SK-N-SH (cell line): ENCODE data around the gene SH3BP1. TPM values are rescaled to one million over a fixed set of nuclear protein-coding genes. Genes with fewer than 3 reads are reported as not detected.

Experiments
- CTCF ChIA-PET: fragments of 300-600, 350-600 bp; formaldehyde crosslinking; extraction: SDS; loops from one replicate; lab custom pipeline; 2021; lab: Yijun Ruan, JAX
- POLR2A ChIA-PET: fragments of 350-600 bp; sonication (Branson Sonifier 250); formaldehyde crosslinking; extraction: SDS; loops from one replicate; lab custom pipeline; 2020; ENCODE audit warnings: antibody characterized with exemption, inconsistent platforms; lab: Yijun Ruan, JAX
- DNase-seq: peaks from one replicate; pipeline ENCODE4 v3.0.0; 2012
- H2AFZ ChIP-seq: fragments of 200-600 bp; sonication (generic); 2 replicates; pipeline ENCODE4 v1.8.1; 2016; ENCODE audit warnings: antibody characterized with exemption, mild to moderate bottlenecking, low read depth
- H3F3A ChIP-seq: fragments of 200-600 bp; sonication (generic); replicated peaks from 2 replicates; pipeline ENCODE3; 2016; ENCODE audit warnings: antibody characterized with exemption, mild to moderate bottlenecking; ENCODE audit not compliant: insufficient read depth
- H3K27ac ChIP-seq, 2 experiments: fragments of 200-500 bp in 1 of 2; fragments of 200-600 bp in 1 of 2; sonication (Bioruptor generic) in 1 of 2; sonication (generic), shearing (Covaris generic) in 1 of 2; 2 replicates each; pipeline versions ENCODE4 v1.5.1 to v1.6.1; 2014 to 2016; ENCODE audit warnings: low read depth in 2 of 2, inconsistent platforms in 1 of 2, low read length in 1 of 2, mild to moderate bottlenecking in 1 of 2, mixed read lengths in 1 of 2
- H3K27me3 ChIP-seq: fragments of 200-600 bp; sonication (generic), shearing (Covaris generic); 2 replicates; pipeline ENCODE4 v1.6.1; 2016; ENCODE audit warnings: mixed run types; ENCODE audit not compliant: insufficient read depth
- H3K36me3 ChIP-seq, 2 experiments: fragments of 200-500 bp in 1 of 2; fragments of 200-600 bp in 1 of 2; sonication (Bioruptor generic) in 1 of 2; sonication (generic) in 1 of 2; replicated peaks in 1 of 2; 2 replicates each; pipeline versions ENCODE3 to v1.5.1; 2014 to 2016; ENCODE audit warnings: low read length in 1 of 2, mild to moderate bottlenecking in 1 of 2; ENCODE audit not compliant: insufficient read depth in 2 of 2, control insufficient read depth in 1 of 2
- H3K4me1 ChIP-seq, 2 experiments: fragments of 200-500 bp in 1 of 2; fragments of 200-600 bp in 1 of 2; sonication (Bioruptor generic) in 1 of 2; sonication (generic), shearing (Covaris generic) in 1 of 2; 2 replicates each; pipeline versions ENCODE4 v1.5.1 to v1.6.1; 2014 to 2016; ENCODE audit warnings: low read depth in 1 of 2, low read length in 1 of 2, mixed run types in 1 of 2; ENCODE audit not compliant: insufficient read depth in 2 of 2, control insufficient read depth in 1 of 2
- H3K4me2 ChIP-seq: fragments of 200-600 bp; sonication (generic), shearing (Covaris generic); 2 replicates; pipeline ENCODE4 v1.6.1; 2017; ENCODE audit warnings: mixed run types
- H3K4me3 ChIP-seq, 2 experiments: fragments of 200-500 bp in 1 of 2; fragments of 200-600 bp in 1 of 2; sonication (Bioruptor generic) in 1 of 2; sonication (generic), shearing (Covaris generic) in 1 of 2; 2 replicates each; pipeline versions ENCODE4 v1.5.1 to v1.8.1; 2014 to 2016; ENCODE audit warnings: low read depth in 2 of 2, inconsistent platforms in 1 of 2, low read length in 1 of 2, mild to moderate bottlenecking in 1 of 2, mixed read lengths in 1 of 2, moderate library complexity in 1 of 2
- H3K79me2 ChIP-seq: fragments of 200-600 bp; sonication (generic); 2 replicates; pipeline ENCODE4 v1.8.1; 2017; ENCODE audit warnings: mild to moderate bottlenecking; ENCODE audit not compliant: insufficient read depth
- H3K9ac ChIP-seq: fragments of 200-600 bp; sonication (generic); 2 replicates; pipeline ENCODE4 v1.6.1; 2017; ENCODE audit warnings: mixed run types
- H3K9me2 ChIP-seq: fragments of 200-600 bp; sonication (generic); 2 replicates; pipeline ENCODE4 v1.6.1; 2017; ENCODE audit warnings: mixed run types
- H3K9me3 ChIP-seq: fragments of 200-600 bp; sonication (generic); 2 replicates; pipeline ENCODE4 v1.6.1; 2017; ENCODE audit warnings: mixed run types, mild to moderate bottlenecking, moderate library complexity
- H4K20me1 ChIP-seq: fragments of 200-600 bp; sonication (generic); 2 replicates; pipeline ENCODE4 v1.6.1; 2017; ENCODE audit warnings: mild to moderate bottlenecking, mixed run types; ENCODE audit not compliant: insufficient read depth
- CHD2 ChIP-seq: fragments of 150-350 bp; IDR thresholded peaks from 2 replicates; pipeline ENCODE4 v1.6.1; 2018; ENCODE audit warnings: low read length; ENCODE audit not compliant: partially characterized antibody
- EP300 ChIP-seq, 2 experiments: IDR thresholded peaks; 2 replicates each; pipeline versions ENCODE4 v1.4.0 to v1.6.1; 2012; ENCODE audit warnings: borderline replicate concordance in 1 of 2, low read depth in 1 of 2, low read length in 1 of 2
- EZH2phosphoT487 ChIP-seq: fragments of 200-600 bp; sonication (generic); IDR thresholded peaks from 2 replicates; pipeline ENCODE4 v1.6.1; 2017; ENCODE audit warnings: low read depth, mixed run types, mild to moderate bottlenecking, antibody characterized with exemption, moderate library complexity, borderline replicate concordance
- FOSL2 ChIP-seq: IDR thresholded peaks from 2 replicates; pipeline ENCODE4 v1.4.0; 2012; ENCODE audit warnings: low read depth, mild to moderate bottlenecking, moderate library complexity, borderline replicate concordance
- FOXJ3 ChIP-seq: sonication (generic); formaldehyde crosslinking; IDR thresholded peaks from 2 replicates; pipeline ENCODE4 v1.5.1; 2020; ENCODE audit warnings: mild to moderate bottlenecking, missing genetic modification reagents
- FOXM1 ChIP-seq: IDR thresholded peaks from 2 replicates; pipeline ENCODE4 v1.4.0; 2012; ENCODE audit warnings: low read depth, mild to moderate bottlenecking
- GABPA ChIP-seq: IDR thresholded peaks from 2 replicates; pipeline ENCODE4 v1.4.0; 2012; ENCODE audit warnings: low read depth, mild to moderate bottlenecking
- GATA2 ChIP-seq: sonication (generic); formaldehyde crosslinking; IDR thresholded peaks from 2 replicates; pipeline ENCODE4 v1.5.0; 2020; ENCODE audit warnings: mild to moderate bottlenecking, missing genetic modification reagents
- JUND ChIP-seq: IDR thresholded peaks from 2 replicates; pipeline ENCODE4 v1.4.0; 2012
- MAX ChIP-seq: IDR thresholded peaks from 2 replicates; pipeline ENCODE4 v1.4.0; 2012; ENCODE audit warnings: low read depth
- MEF2A ChIP-seq: IDR thresholded peaks from 2 replicates; pipeline ENCODE4 v1.4.0; 2012; ENCODE audit warnings: low read depth, borderline replicate concordance
- MXI1 ChIP-seq: IDR thresholded peaks from 2 replicates; pipeline ENCODE4 v1.6.1; 2012; ENCODE audit warnings: mild to moderate bottlenecking, low read depth, low read length, improper control_type of control experiment
- NFIC ChIP-seq: IDR thresholded peaks from 2 replicates; pipeline ENCODE4 v1.4.0; 2012; ENCODE audit warnings: borderline replicate concordance
- PBX3 ChIP-seq: IDR thresholded peaks from 2 replicates; pipeline ENCODE4; 2012
- POLR2AphosphoS5 ChIP-seq: IDR thresholded peaks from 2 replicates; pipeline ENCODE4 v1.6.1; 2012; ENCODE audit warnings: low read depth, low read length
- RCOR1 ChIP-seq: fragments of 150-350 bp; IDR thresholded peaks from 2 replicates; pipeline ENCODE4 v1.6.1; 2017; ENCODE audit warnings: antibody characterized with exemption, low read length
- REST ChIP-seq: IDR thresholded peaks from 2 replicates; pipeline ENCODE4 v1.6.1; 2012; ENCODE audit warnings: mild to moderate bottlenecking, low read depth, low read length, moderate library complexity
- RFX5 ChIP-seq: IDR thresholded peaks from 2 replicates; pipeline ENCODE4 v1.6.1; 2012; ENCODE audit warnings: mild to moderate bottlenecking, improper control_type of control experiment, low read length
- RXRA ChIP-seq: IDR thresholded peaks from 2 replicates; pipeline ENCODE4 v1.4.0; 2012; ENCODE audit warnings: low read depth, mild to moderate bottlenecking, borderline replicate concordance
- SIN3A ChIP-seq: IDR thresholded peaks from 2 replicates; pipeline ENCODE4 v1.6.1; 2012; ENCODE audit warnings: low read depth, mild to moderate bottlenecking, low read length, moderate library complexity, borderline replicate concordance
- SMC3 ChIP-seq: IDR thresholded peaks from 2 replicates; pipeline ENCODE4 v1.6.1; 2012; ENCODE audit warnings: low read depth, low read length, improper control_type of control experiment
- TAF1 ChIP-seq: IDR thresholded peaks from 2 replicates; pipeline ENCODE4 v1.6.1; 2012; ENCODE audit warnings: low read depth, mild to moderate bottlenecking, low read length, moderate library complexity, borderline replicate concordance
- TCF12 ChIP-seq: IDR thresholded peaks from 2 replicates; pipeline ENCODE4 v1.4.0; 2012
- TEAD4 ChIP-seq: IDR thresholded peaks from 2 replicates; pipeline ENCODE4 v1.4.0; 2012; ENCODE audit warnings: mild to moderate bottlenecking, borderline replicate concordance; ENCODE audit not compliant: insufficient read depth
- USF1 ChIP-seq: IDR thresholded peaks from 2 replicates; pipeline ENCODE4 v1.4.0; 2012; ENCODE audit warnings: low read depth, borderline replicate concordance
- USF2 ChIP-seq: fragments of 150-350 bp; IDR thresholded peaks from 2 replicates; pipeline ENCODE4 v1.6.1; 2017; ENCODE audit warnings: antibody characterized with exemption, low read length, low read depth, borderline replicate concordance
- YY1 ChIP-seq: IDR thresholded peaks from 2 replicates; pipeline ENCODE4 v1.4.0; 2012; ENCODE audit warnings: low read depth, mild to moderate bottlenecking
- WGBS: methylation state at CpG from one replicate; pipeline ENCODE4 v1.1.6; 2017; ENCODE audit warnings: low lambda C conversion rate; 5-methylcytosine and 5-hydroxymethylcytosine counted together
- polyA plus RNA-seq, 3 experiments: library from polyadenylated mRNA; depleted of rRNA; stranded (reverse); fragments of >200 nt; gene quantifications; 2 replicates each; pipeline ENCODE4 v1.2.3, GENCODE V29; 2012

Gene SH3BP1
- polyA plus RNA-seq, 1 of the 3 experiments (the other 2 are of a cell fraction), result 8.9 TPM

- H3K9ac ChIP-seq, result peak within 1 kb of the TSS; percentile 73
- peaks cover 7 to 26% of the 10 kb centered on the region in 2 experiments; a peak in 1 of 4 replicates for H3K4me1 ChIP-seq
- peaks cover 36% of the 10 kb centered on the region for H3K79me2 ChIP-seq
- peaks cover 14% of the 10 kb centered on the region for H3F3A ChIP-seq
- CTCF ChIA-PET, result interaction anchor here (0.6 to 9.3 kb wide), 14 partner anchors 14 to 231 kb away, joined by 3 to 95 read pairs (median 7); partner anchors contain the start of genes NOL12 and SH3BP1
- H3K9me3 ChIP-seq, result no peaks in the 10 kb centered on the region
- H3K4me3 ChIP-seq, result peak within 1 kb of the TSS; percentile 86 to 91
- H4K20me1 ChIP-seq, result no peaks in the 10 kb centered on the region
- POLR2A ChIA-PET, result interaction anchor here (0.7 to 2.1 kb wide), 12 partner anchors 9 to 196 kb away, joined by 3 to 13 read pairs (median 4); partner anchors contain the start of genes LGALS1 and NOL12
- peak; percentile 97 for DNase-seq
- no peaks in the 10 kb centered on the region for H3K27me3 ChIP-seq
- no peaks in the 10 kb centered on the region for H3K36me3 ChIP-seq
- 0% methylated on average over 24 of the region's 82 CpGs for WGBS
- peak within 1 kb of the TSS; percentile 87 for H2AFZ ChIP-seq
- H3K4me2 ChIP-seq, result peak within 1 kb of the TSS; percentile 91
- no peaks in the 10 kb centered on the region for H3K9me2 ChIP-seq
- H3K27ac ChIP-seq, result peak within 1 kb of the TSS; percentile 92 to 98
- TF ChIP-seq TCF12 (peak; percentile 61), FOSL2 (no peak), EP300 (IDR thresholded peaks at IDR 0.05; ENCODE audit: borderline replicate concordance in 1 of 2, low read depth in 1 of 2, low read length in 1 of 2) (no peak; a peak in 1 of 4 replicates), USF2 (no peak), JUND (0 out of 2 replicates have a peak, but pooled peaks have one; percentile 40), MEF2A (0 out of 2 replicates have a peak, but pooled peaks have one; percentile 6), GABPA (peak; percentile 92), RCOR1 (no peak), TAF1 (peak; percentile 39; the same call in 1 of the 2 replicates), USF1 (no peak), SIN3A (no peak; the same call in 1 of the 2 replicates), FOXJ3 (CRISPR knock-in tag) (0 out of 2 replicates have a peak, but pooled peaks have one; percentile 48), EZH2phosphoT487 (no peak), CHD2 (peak; percentile 99), REST (no peak), MXI1 (peak; percentile 65), YY1 (peak; percentile 87; the same call in 1 of the 2 replicates), RXRA (no peak), SMC3 (no peak), RFX5 (no peak), FOXM1 (no peak), GATA2 (CRISPR knock-in tag) (no peak), MAX (peak; percentile 80), POLR2AphosphoS5 (0 out of 2 replicates have a peak, but pooled peaks have one; percentile 4), PBX3 (peak; percentile 20; the same call in 1 of the 2 replicates), TEAD4 (0 out of 2 replicates have a peak, but pooled peaks have one; percentile 26), NFIC (peak; percentile 3; the same call in 1 of the 2 replicates)
Measured at GRCh38 chr22:37608477-37609239, 30.8 kb upstream of the SH3BP1 start, which contains the start of gene GGA1. GGA1 (plus strand) TSS chr22:37608834; CDS start chr22:37608861, 27 bp downstream.
